ENCODE results near the gene FREY1. TPM values are rescaled to one million over a fixed set of nuclear protein-coding genes. Genes with fewer than 3 reads are reported as not detected.

FREY1 gene
- total RNA-seq, 1 donor from 2014 or later, result not detected

- Mint-ChIP-seq H3K9me3 (no peaks in the 10 kb centered on the region), H3K27me3 (ENCODE audit: insufficient read depth, low read depth) (no peaks in the 10 kb centered on the region), H3K36me3 (peaks cover 1% of the 10 kb centered on the region), H3K4me1 (peaks cover 14% of the 10 kb centered on the region), H3K27ac (no peak overlapping the region), H3K4me3 (no peak overlapping the region)
- H3K27ac ChIP-seq, result no peak overlapping the region
- no peaks in the 10 kb centered on the region for H3K79me2 ChIP-seq (ENCODE audit: low read depth)
- DNase-seq (ENCODE audit: low spot score), result no peak
- TF ChIP-seq CTCF (IDR thresholded peaks at IDR 0.05), result no peak
- no peak for TF ChIP-seq EZH2phosphoT487 (IDR thresholded peaks at IDR 0.05)
- no peak for TF ChIP-seq EZH2 (IDR thresholded peaks at IDR 0.05)
- H3K4me2 ChIP-seq, result peak overlapping the region; percentile 38
- H3K9me3 ChIP-seq (ENCODE audit: low read depth), result no peaks in the 10 kb centered on the region
- H2AFZ ChIP-seq (replicated peaks), result no peak overlapping the region
- H4K20me1 ChIP-seq (ENCODE audit: low read depth), result no peaks in the 10 kb centered on the region
- H3K4me1 ChIP-seq, result peaks cover 20% of the 10 kb centered on the region
- H3K36me3 ChIP-seq, result no peaks in the 10 kb centered on the region
- H3K9ac ChIP-seq, result no peak overlapping the region
- no peak overlapping the region for H3K4me3 ChIP-seq
- no peaks in the 10 kb centered on the region for H3K27me3 ChIP-seq
- peaks cover 4% of the 10 kb centered on the region for H3F3A ChIP-seq (ENCODE audit: low read depth)
These were observed 29.9 kb downstream of the FREY1 start for GRCh38 chr11:45877221-45877620.

- H3K9me3 Mint-ChIP-seq, result no peaks in the 10 kb centered on the region
- peaks cover 4% of the 10 kb centered on the region for H3F3A ChIP-seq (ENCODE audit: low read depth)
- H3K36me3 ChIP-seq, result no peaks in the 10 kb centered on the region
- no peaks in the 10 kb centered on the region for H3K79me2 ChIP-seq (ENCODE audit: low read depth)
- H3K27me3 ChIP-seq, result no peaks in the 10 kb centered on the region
- no peaks in the 10 kb centered on the region for H3K9me3 ChIP-seq (ENCODE audit: low read depth)
- no peak overlapping the region for H3K27ac ChIP-seq
- no peak overlapping the region for H3K4me3 Mint-ChIP-seq
- DNase-seq (ENCODE audit: low spot score), result peak; percentile 77
- no peak overlapping the region for H3K27ac Mint-ChIP-seq
- no peak for TF ChIP-seq CTCF (IDR thresholded peaks at IDR 0.05)
- TF ChIP-seq EZH2phosphoT487 (IDR thresholded peaks at IDR 0.05), result no peak
- TF ChIP-seq EZH2 (IDR thresholded peaks at IDR 0.05), result no peak
- H3K4me1 Mint-ChIP-seq, result peaks cover 14% of the 10 kb centered on the region
- H3K4me3 ChIP-seq, result no peak overlapping the region
- peaks cover under 1% of the 10 kb centered on the region for H3K36me3 Mint-ChIP-seq
- H3K9ac ChIP-seq, result no peak overlapping the region
- no peak overlapping the region for H2AFZ ChIP-seq (replicated peaks)
- H4K20me1 ChIP-seq (ENCODE audit: low read depth), result no peaks in the 10 kb centered on the region
- peaks cover 20% of the 10 kb centered on the region for H3K4me1 ChIP-seq
- peak overlapping the region; percentile 38 for H3K4me2 ChIP-seq
- no peaks in the 10 kb centered on the region for H3K27me3 Mint-ChIP-seq (ENCODE audit: insufficient read depth, low read depth)
These were observed 30.7 kb downstream of the FREY1 start for GRCh38 chr11:45876401-45876800.

- no peak overlapping the region for H3K4me3 Mint-ChIP-seq
- TF ChIP-seq EZH2phosphoT487 (IDR thresholded peaks at IDR 0.05), result no peak
- TF ChIP-seq CTCF (IDR thresholded peaks at IDR 0.05), result peak; percentile 82
- H3K36me3 ChIP-seq, result no peaks in the 10 kb centered on the region
These were observed 34.3 kb downstream of the FREY1 start for GRCh38 chr11:45872651-45873356.

More at GRCh38 chr11:45872651-45873356, 34.3 kb downstream of the FREY1 start:
- Histone ChIP-seq H3K4me3 (no peak overlapping the region), H3K27ac (no peak overlapping the region), H3K4me1 (peaks cover 20% of the 10 kb centered on the region), H3K9ac (no peak overlapping the region), H3F3A (ENCODE audit: low read depth) (peaks cover 4% of the 10 kb centered on the region), H4K20me1 (ENCODE audit: low read depth) (no peaks in the 10 kb centered on the region), H3K4me2 (no peak overlapping the region), H3K27me3 (no peaks in the 10 kb centered on the region), H3K79me2 (ENCODE audit: low read depth) (no peaks in the 10 kb centered on the region), H2AFZ (replicated peaks) (no peak overlapping the region), H3K9me3 (ENCODE audit: low read depth) (no peaks in the 10 kb centered on the region)
- peaks cover 17% of the 10 kb centered on the region for H3K36me3 Mint-ChIP-seq
- H3K27me3 Mint-ChIP-seq (ENCODE audit: insufficient read depth, low read depth), result peaks cover 4% of the 10 kb centered on the region
- no peaks in the 10 kb centered on the region for H3K9me3 Mint-ChIP-seq
- peaks cover 14% of the 10 kb centered on the region for H3K4me1 Mint-ChIP-seq
- no peak overlapping the region for H3K27ac Mint-ChIP-seq
- peak; percentile 89 for DNase-seq (ENCODE audit: low spot score)
